Gastrocnemius medialis (tissue), 4 donors: ENCODE data around the gene OSMR. TPM values are rescaled to one million over a fixed set of nuclear protein-coding genes. Genes with fewer than 3 reads are reported as not detected.

Experiments used
- ATAC-seq, 2 donors: fragments of 150-250 bp; one replicate each; pipeline ENCODE4 v1.9.1; 2016
- DNase-seq, 2 donors: peaks; one replicate each; pipeline ENCODE4 v3.0.0-alpha.2; 2019
- H3K27ac ChIP-seq, 4 donors: fragments of 200-600 bp; sonication (generic); 1 replicate in 1 of 4; 2 replicates in 3 of 4; pipeline ENCODE4 v1.5.1; 2016 to 2018; ENCODE audit warnings: mild to moderate bottlenecking in 2 of 4, moderate library complexity in 1 of 4
- H3K27me3 ChIP-seq, 3 donors: fragments of 200-600 bp; sonication (generic) in 2 of 3; 1 replicate in 1 of 3; 2 replicates in 2 of 3; pipeline versions ENCODE4 v1.5.1 to v1.6.0; 2016 to 2019; ENCODE audit warnings: mild to moderate bottlenecking in 1 of 3, moderate library complexity in 1 of 3
- H3K36me3 ChIP-seq, 2 donors: fragments of 200-600 bp; sonication (generic) in 1 of 2; one replicate each; pipeline ENCODE4 v1.5.1; 2017 to 2018
- H3K4me1 ChIP-seq, 2 donors: fragments of 200-600 bp; sonication (generic) in 1 of 2; one replicate each; pipeline ENCODE4 v1.5.1; 2016 to 2017; ENCODE audit warnings: mild to moderate bottlenecking in 2 of 2
- H3K4me3 ChIP-seq, 4 donors: fragments of 200-600 bp; sonication (generic) in 3 of 4; 1 replicate in 1 of 4; 2 replicates in 3 of 4; pipeline ENCODE4 v1.5.1; 2016 to 2019; ENCODE audit warnings: mild to moderate bottlenecking in 2 of 4
- H3K9me3 ChIP-seq, 3 donors: fragments of 200-600 bp; sonication (generic) in 2 of 3; 1 replicate in 1 of 3; 2 replicates in 2 of 3; pipeline ENCODE4 v1.5.1; 2016 to 2019
- CTCF ChIP-seq, 5 experiments: fragments of 450-650 bp in 3 of 5; fragments of 200-600 bp in 2 of 5; sonication (generic) in 2 of 5; IDR thresholded peaks in 4 of 5; conservative IDR thresholded peaks in 1 of 5; 1 replicate in 4 of 5; 2 replicates in 1 of 5; pipeline ENCODE4 v1.5.1; 2016 to 2019; ENCODE audit warnings: antibody characterized with exemption in 5 of 5, mild to moderate bottlenecking in 3 of 5, moderate library complexity in 3 of 5
- POLR2A ChIP-seq, 2 donors: fragments of 450-650 bp; IDR thresholded peaks; one replicate each; pipeline ENCODE4 v1.6.1; 2017; ENCODE audit warnings: antibody characterized with exemption in 2 of 2, mild to moderate bottlenecking in 2 of 2, moderate library complexity in 2 of 2
- in situ Hi-C, 4 donors: fragments of 200-750 bp; cut with MboI; loops; one replicate each; pipeline versions ENCODE4 v1.15.0 to v1.8.0; 2017; ENCODE audit warnings: low sequenced_read_pairs in 4 of 4
- intact Hi-C: fragments of 100-400 bp; cut with DNase I; formaldehyde crosslinking; loops from one replicate; pipeline ENCODE4 v1.15.1; 2023; ENCODE audit warnings: low total_unique reads
- total RNA-seq, 4 donors: library from RNA; depleted of rRNA; stranded (reverse); fragments of >200 nt; gene quantifications; one replicate each; pipeline versions ENCODE4 v1.1.0 to v1.2.3, GENCODE V29; 2016

The OSMR gene
- total RNA-seq, 4 donors from 2014 or later = 4.9 to 12.4 (median 6.5) TPM

GRCh38 chr5:38938973-38939372 lies 93.2 kb downstream of the OSMR start:
- DNase-seq (no peak), ATAC-seq (no peak)
- TF ChIP-seq CTCF (IDR thresholded peaks at IDR 0.05 in 4 of 5, conservative IDR thresholded peaks at IDR 0.05 in 1 of 5) (no peak), POLR2A (IDR thresholded peaks at IDR 0.05) (no peak)
- no peaks in the 10 kb centered on the region for H3K9me3 ChIP-seq
- in situ Hi-C loops (loop anchor here in 1 of 4 donors (25.0 kb wide), 1 partner anchor 452 kb away; no protein-coding TSS in a partner anchor), intact Hi-C loops (no loop called here)
- peaks cover 3 to 58% of the 10 kb centered on the region in 2 donors for H3K36me3 ChIP-seq
- H3K27ac ChIP-seq = no peak overlapping the region
- no peak overlapping the region for H3K4me3 ChIP-seq
- H3K4me1 ChIP-seq = no peaks in the 10 kb centered on the region
- H3K27me3 ChIP-seq = no peaks in the 10 kb centered on the region

GRCh38 chr5:38940230-38940858 lies 94.5 kb downstream of the OSMR start:
- TF ChIP-seq POLR2A (IDR thresholded peaks at IDR 0.05) (no peak), CTCF (IDR thresholded peaks at IDR 0.05 in 4 of 5, conservative IDR thresholded peaks at IDR 0.05 in 1 of 5) (no peak)
- H3K9me3 ChIP-seq = no peaks in the 10 kb centered on the region
- intact Hi-C loops (no loop called here), in situ Hi-C loops (loop anchor here in 1 of 4 donors (25.0 kb wide), 1 partner anchor 453 kb away; no protein-coding TSS in a partner anchor)
- DNase-seq (no peak), ATAC-seq (no peak)
- peaks cover 3 to 72% of the 10 kb centered on the region in 2 donors for H3K36me3 ChIP-seq
- H3K4me3 ChIP-seq = no peak overlapping the region
- H3K4me1 ChIP-seq = no peaks in the 10 kb centered on the region
- H3K27me3 ChIP-seq = no peaks in the 10 kb centered on the region
- no peak overlapping the region for H3K27ac ChIP-seq

- Histone ChIP-seq H3K4me1 (no peaks in the 10 kb centered on the region), H3K9me3 (no peaks in the 10 kb centered on the region), H3K4me3 (no peak overlapping the region), H3K27me3 (no peaks in the 10 kb centered on the region), H3K27ac (no peak overlapping the region), H3K36me3 (peaks cover 3 to 83% of the 10 kb centered on the region in 2 donors)
- intact Hi-C loops = no loop called here
- no peak for TF ChIP-seq POLR2A (IDR thresholded peaks at IDR 0.05)
- TF ChIP-seq CTCF (IDR thresholded peaks at IDR 0.05 in 4 of 5, conservative IDR thresholded peaks at IDR 0.05 in 1 of 5) = no peak
- no peak for DNase-seq
- no peak for ATAC-seq
- in situ Hi-C loops = loop anchor here in 1 of 4 donors (25.0 kb wide), 1 partner anchor 455 kb away; no protein-coding TSS in a partner anchor
Observed at GRCh38 chr5:38941912-38942311, 96.1 kb downstream of the OSMR start.

- H3K4me1 ChIP-seq = no peaks in the 10 kb centered on the region
- H3K4me3 ChIP-seq = no peak overlapping the region
- H3K9me3 ChIP-seq = no peaks in the 10 kb centered on the region
- DNase-seq (no peak), ATAC-seq (no peak)
- no peak for TF ChIP-seq POLR2A (IDR thresholded peaks at IDR 0.05)
- TF ChIP-seq CTCF (IDR thresholded peaks at IDR 0.05 in 4 of 5, conservative IDR thresholded peaks at IDR 0.05 in 1 of 5) = no peak
- no peak overlapping the region for H3K27ac ChIP-seq
- H3K36me3 ChIP-seq = peaks cover 3 to 81% of the 10 kb centered on the region in 2 donors
- H3K27me3 ChIP-seq = no peaks in the 10 kb centered on the region
- in situ Hi-C loops (loop anchor here in 1 of 4 donors (25.0 kb wide), 1 partner anchor 457 kb away; no protein-coding TSS in a partner anchor), intact Hi-C loops (no loop called here)
Observed at GRCh38 chr5:38944282-38944681, 98.5 kb downstream of the OSMR start.
